SK-N-MC (cell line): Measurements from ENCODE around the gene NDST1.

ENCODE experiments used
- EZH2 ChIP-seq: fragments of 200-600 bp; sonication (generic); IDR thresholded peaks from one replicate; pipeline ENCODE4 v1.6.1; 2017; ENCODE audit warnings: antibody characterized with exemption
- POLR2AphosphoS5 ChIP-seq: IDR thresholded peaks from 2 replicates; pipeline ENCODE4 v1.6.1; 2012; ENCODE audit warnings: mild to moderate bottlenecking, low read depth, low read length, borderline replicate concordance

DNA sequence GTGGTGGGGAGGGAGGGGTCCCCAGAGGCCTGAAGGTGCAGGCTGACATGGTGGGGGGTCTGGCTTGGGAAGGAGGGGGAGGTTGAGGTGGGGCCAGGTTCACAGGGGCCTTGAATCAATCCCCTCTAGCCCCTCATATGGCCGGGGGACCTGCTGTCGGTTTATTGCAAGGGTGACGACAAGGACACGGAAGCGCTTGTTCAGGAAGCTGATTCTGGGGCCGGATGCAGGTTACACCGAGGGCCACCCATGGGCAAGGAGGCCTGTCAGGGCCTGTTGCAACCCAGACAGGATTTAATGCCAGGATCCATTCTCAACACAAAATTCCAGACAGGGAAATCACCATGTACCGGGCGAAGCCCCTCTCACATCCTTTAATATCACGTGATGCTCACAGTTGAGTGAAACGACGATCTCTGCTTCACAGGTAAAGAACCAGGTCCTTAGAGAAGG lies 90.9 kb downstream of the NDST1 start:
- TF ChIP-seq POLR2AphosphoS5, result no peak
- TF ChIP-seq EZH2, result no peak
